ENCODE results near the gene RABGAP1L.

Gene RABGAP1L

GRCh38 chr1:174902531-174903099 is 743.3 kb downstream of the RABGAP1L start:
- DNase-seq, result no peak

DNA sequence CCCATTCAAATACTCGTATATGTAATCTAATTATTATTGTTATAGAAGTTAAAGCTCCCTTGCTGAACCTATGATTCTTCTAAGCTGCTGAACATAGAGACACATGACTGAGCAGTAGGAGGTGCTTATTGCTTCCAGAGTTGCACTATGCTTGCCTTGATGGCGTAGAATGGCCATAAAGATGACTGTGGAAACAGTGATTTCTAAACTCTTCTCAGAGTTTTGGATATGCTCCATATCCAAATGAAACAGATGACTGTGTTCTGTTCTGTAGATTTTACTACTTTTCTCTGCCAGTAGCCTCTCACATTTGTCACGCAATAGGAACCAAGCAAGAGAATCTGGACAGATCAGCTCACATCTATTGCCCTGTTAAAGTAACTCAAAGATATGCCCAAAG is 752.3 kb downstream of the RABGAP1L start:
- DNase-seq, result no peak

- no peak for DNase-seq
These were observed 752.9 kb downstream of the RABGAP1L start for GRCh38 chr1:174912264-174912663.

- DNase-seq, result no peak
These were observed 754.0 kb downstream of the RABGAP1L start for GRCh38 chr1:174913225-174913903.

DNA sequence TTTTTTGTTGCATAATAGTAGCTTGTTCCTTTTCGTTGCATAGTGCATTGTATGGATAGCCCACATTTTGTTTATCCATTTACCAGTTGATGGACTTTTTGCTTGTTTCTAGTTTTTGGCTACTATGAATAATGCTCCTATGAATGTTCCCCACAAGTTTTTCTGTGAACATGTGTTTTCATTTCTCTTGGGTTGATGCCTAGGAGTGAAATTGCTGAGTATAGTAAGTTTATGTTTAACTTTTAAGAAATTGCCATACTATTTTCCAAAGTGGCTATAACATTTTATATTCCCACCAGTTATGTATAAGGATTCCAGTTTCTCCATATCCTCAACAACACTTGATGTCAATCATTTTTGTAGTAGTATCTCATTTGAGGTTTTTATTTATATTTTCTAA is 755.7 kb downstream of the RABGAP1L start:
- DNase-seq, result no peak

DNA sequence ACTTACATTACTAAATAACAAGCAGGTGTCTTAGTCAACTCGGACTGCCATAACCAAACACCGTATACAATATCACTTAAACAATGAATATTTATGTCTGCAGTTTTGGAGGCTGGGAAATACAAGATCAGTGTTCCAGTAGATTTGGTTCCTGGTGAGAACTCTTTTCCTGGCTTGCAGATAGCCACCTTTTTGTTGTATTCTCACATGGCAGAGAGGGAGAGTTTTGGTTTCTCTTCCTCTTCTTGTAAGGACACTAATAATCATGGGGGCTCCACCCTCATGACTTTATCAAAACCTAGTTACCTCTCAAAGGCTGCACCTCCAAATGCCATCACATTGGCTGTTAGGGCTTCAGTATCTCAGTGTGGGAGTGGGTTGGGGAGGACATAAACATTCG is 757.5 kb downstream of the RABGAP1L start:
- DNase-seq, result no peak

- no peak for DNase-seq
These were observed 760.8 kb downstream of the RABGAP1L start for GRCh38 chr1:174920093-174920492.

GRCh38 chr1:174922121-174922520 is 762.8 kb downstream of the RABGAP1L start:
- no peak for DNase-seq

DNA sequence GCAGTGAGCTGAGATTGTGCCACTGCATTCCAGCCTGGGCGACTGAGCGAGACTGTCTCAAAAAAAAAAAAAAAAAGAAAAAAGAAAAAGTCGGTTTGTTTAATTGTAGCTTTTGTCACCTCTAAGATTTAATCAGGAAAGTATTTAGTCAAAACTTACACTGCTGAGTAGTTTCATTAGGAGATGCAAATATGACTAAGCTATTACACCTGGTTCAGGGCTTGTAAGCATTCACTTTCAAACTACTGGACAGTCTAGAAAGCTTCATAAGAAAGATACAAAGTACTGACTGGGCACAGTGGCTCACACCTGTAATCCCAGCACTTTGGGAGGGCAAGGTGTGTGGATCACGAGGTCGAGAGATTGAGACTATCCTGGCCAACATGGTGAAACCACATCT is 764.5 kb downstream of the RABGAP1L start:
- DNase-seq, result no peak

GRCh38 chr1:174928541-174928940 is 769.2 kb downstream of the RABGAP1L start:
- no peak for DNase-seq

DNA sequence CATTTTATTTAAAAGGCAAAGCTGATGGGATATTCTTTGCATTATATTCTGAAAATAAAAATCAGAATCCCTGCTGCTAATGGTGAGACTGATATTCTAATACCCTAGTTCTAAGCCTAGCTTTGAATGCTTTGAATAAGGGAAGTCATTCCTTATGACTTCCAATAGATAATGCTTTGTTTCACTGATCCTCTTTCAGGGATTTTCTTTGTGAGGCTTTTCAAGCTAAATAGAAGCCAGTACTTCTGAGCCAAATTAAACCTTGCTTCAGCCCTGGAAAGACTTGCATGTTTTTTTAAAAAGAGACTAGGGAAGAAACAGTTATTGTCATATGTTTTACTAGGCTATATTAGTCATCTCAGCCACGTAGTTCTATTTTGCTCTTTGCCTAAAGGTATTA is 771.9 kb downstream of the RABGAP1L start:
- DNase-seq, result no peak

- no peak for DNase-seq
These were observed 773.3 kb downstream of the RABGAP1L start for GRCh38 chr1:174932587-174932986.

DNA sequence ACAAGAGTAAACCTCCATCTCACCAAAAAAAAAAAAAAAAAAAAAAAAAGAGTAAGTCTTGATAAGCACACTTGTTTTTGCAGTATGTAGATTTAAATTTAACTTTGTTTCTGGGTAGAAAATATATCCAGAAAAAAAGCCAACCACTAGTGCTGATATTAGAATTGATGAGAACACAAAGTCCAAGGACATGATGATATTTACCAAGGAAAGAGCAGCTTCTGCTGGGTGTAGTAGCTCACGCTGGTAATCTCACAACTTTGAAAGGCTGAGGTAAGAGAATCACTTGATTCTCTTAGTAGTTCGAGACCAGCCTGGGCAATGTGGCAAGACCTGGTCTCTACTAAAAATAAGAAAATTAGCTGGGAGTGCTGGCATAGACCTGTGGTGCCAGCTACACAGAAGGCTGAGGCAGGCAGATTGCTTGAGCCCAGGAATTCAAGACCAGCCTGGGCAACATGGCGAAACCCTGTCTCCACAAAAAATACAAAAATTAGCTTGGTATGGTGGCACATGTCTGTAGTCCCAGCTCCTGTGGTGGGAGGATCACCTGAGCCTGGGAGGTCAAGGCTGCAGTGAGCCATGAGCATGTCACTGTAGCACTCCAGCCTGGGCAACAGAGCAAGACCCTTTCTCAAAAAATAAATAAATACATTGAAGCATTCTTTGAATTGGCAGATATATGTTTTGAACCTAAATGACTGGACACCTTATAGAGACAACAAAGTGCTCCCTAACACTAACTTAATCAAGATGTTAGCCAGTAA is 776.8 kb downstream of the RABGAP1L start:
- DNase-seq, result no peak

DNA sequence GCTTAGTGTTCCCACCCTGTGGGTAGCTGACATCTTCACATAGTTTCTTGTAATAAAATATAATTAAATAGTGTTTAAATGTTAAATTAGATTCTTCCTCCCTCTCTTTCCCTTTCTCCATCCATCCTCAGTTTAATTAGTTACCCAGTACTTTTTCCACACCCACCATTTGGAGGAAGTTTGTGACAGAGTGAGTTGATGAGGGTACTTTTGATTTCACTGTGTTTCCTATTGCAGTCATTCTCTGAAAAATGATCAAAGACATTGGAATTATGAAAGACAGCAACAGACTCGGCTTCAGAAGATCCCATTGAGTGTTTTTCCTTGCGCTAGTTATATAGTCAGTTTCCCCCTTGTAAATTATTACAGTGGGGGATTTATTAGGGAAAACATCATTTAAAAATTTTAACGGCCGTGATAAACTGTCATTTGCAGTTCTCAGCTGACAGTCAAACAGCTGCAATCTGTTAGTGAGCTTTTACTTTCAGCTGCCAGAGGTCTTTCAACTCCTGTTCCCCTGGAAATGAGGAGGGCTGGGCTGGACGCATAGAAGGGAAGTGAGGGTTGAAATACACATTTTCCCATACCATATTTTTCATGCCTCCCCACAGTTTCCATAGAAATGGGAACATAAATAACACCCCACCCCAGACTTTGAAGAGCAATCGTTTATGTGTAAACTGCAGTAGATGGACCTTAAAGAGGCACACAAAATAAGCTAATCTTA is 779.1 kb downstream of the RABGAP1L start:
- peak; percentile 28 for DNase-seq

DNA sequence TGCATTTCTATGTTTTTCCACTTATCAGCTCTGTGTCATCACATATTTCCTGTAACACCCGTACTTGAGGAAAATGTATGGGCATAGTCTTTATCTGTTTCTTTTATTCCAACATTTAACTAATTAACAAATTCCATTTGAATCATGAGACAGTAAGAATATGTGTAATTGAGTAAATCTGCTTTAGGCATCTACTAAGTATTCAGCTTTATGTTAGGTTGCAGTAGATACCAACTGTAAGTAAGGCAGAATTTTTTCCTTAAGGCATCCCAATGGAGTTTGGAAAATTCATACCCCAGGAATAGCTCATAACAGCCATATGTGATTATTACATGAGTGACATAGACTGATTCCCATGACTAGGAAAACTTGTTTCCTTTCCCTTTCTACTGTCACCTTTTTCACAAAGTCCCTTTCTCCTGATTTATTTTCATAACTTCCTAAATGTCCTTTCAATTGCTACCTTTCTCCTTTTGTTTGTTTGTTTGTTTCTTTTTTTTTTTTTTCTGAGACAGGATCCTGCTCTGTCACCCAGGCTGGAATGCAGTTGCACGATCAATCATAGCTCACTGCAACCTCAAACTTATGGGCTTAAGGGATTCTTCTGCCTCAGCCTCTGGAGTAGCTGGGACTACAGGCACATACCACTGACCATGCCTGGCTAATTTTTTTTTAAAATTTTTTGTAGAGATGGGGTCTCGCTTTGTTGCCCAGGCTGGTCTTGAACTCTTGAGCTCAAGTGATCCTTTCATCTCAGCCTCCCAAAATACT is 780.6 kb downstream of the RABGAP1L start:
- DNase-seq, result no peak

- DNase-seq, result no peak
These were observed 781.4 kb downstream of the RABGAP1L start for GRCh38 chr1:174940646-174941175.

GRCh38 chr1:174942547-174943255 is 783.4 kb downstream of the RABGAP1L start:
- no peak for DNase-seq

GRCh38 chr1:174946031-174946430 is 786.7 kb downstream of the RABGAP1L start:
- no peak for DNase-seq

- no peak for DNase-seq
These were observed 789.7 kb downstream of the RABGAP1L start for GRCh38 chr1:174949061-174949460.

DNA sequence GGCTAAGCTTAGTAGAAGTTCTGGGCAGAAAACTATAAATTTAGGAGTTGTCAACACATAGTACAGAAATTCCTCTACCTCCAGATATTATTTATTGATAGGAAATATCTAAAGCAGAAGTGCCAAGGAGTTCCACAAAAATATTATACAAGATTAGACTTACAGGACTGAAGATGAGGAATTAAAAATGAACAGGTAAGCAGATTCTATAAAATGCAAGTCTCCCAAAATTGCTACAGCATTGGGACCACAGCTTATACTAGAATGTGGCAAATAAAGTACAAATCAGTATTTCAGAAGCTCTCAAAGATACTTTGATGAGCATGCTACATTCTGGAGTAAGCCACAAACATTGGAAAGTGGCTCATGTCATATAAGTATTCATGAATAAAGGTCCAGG is 790.3 kb downstream of the RABGAP1L start:
- no peak for DNase-seq

DNA sequence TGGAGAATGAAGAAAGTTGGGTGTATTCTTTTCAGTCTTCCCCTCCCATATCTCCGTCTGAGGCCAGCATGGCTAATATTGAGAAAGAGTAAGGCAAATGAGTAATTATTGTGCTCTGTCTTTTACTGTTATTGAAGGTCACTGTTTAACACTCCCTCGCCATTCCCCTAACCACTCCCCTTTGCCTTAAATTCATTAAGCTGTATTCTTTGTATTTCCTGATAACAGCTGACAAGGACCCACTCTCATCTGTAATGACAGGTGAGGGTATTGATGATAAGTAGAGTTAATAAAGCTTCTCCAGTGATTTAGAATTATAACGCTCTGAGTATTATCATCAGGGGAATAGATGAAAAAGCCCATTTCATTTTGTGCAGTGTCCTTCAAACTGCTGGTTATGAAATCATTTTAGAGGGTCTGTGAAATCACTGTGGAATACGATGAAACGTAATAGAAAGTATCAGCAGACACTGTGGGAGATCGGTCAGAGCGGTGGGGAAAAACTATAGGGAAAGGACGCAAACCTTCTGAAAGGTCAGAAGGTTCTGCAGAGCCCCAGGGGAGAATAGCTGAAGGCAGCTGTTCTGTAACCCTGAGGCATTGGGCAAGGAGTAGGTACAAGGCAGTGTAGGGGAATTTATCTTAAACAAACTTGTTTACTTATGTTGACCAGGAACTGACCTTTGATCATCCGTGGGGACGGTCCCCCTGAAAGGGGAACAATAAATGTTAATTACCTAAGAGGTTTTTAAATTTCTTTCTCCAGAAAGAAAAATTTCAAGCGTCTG is 794.2 kb downstream of the RABGAP1L start:
- DNase-seq, result no peak

Data from CD4-positive, alpha-beta T cell treated with Interleukin-17A for 1 hour (primary cell).